ENCODE results near the gene YWHAH. TPM values are rescaled to one million over a fixed set of nuclear protein-coding genes. Genes with fewer than 3 reads are reported as not detected.

Gene YWHAH
- total RNA-seq, 1 donor from 2014 or later: 171 TPM

DNA sequence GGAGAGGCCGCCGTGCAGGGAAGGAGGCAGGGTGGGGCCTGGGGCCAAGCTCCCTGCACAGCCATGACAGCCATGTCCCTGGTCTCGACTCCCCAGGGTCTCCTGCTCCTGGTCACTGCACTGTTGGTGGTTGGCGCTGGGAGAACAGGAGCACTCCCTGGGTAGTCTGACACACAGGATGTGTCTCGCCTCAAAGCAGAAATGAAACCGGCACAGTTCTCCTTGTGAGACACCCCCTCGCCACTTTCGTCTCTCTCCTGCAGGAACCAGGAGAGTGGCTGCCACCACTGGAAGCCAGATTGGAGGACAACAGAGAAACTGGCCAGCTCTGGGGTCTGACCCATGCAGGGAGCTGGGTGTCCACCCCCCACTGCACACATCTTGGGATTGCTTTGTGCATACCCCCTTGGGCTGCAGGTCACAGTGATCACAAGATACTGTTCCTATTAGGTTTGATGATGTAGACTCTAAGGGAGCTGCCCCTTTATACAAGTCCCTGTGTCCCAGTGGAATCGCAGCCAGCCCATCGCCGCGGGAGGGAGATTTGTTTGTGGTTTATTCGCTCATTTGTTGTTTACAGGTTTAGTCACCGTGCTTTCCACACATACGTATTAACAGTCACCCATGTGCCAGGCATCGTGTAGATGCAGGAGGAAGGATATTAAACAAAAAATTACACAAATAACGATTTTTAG is 27.0 kb upstream of the YWHAH start:
- H3K27me3 ChIP-seq (ENCODE audit: low read depth): no peaks in the 10 kb centered on the region
- no peaks in the 10 kb centered on the region for H3K36me3 ChIP-seq
- TF ChIP-seq, protein P1, sequence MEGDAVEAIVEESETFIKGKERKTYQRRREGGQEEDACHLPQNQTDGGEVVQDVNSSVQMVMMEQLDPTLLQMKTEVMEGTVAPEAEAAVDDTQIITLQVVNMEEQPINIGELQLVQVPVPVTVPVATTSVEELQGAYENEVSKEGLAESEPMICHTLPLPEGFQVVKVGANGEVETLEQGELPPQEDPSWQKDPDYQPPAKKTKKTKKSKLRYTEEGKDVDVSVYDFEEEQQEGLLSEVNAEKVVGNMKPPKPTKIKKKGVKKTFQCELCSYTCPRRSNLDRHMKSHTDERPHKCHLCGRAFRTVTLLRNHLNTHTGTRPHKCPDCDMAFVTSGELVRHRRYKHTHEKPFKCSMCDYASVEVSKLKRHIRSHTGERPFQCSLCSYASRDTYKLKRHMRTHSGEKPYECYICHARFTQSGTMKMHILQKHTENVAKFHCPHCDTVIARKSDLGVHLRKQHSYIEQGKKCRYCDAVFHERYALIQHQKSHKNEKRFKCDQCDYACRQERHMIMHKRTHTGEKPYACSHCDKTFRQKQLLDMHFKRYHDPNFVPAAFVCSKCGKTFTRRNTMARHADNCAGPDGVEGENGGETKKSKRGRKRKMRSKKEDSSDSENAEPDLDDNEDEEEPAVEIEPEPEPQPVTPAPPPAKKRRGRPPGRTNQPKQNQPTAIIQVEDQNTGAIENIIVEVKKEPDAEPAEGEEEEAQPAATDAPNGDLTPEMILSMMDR (IDR thresholded peaks at IDR 0.05): no peak
- peaks cover 26% of the 10 kb centered on the region for H3K4me1 ChIP-seq
- DNase-seq (peak; percentile 58), ATAC-seq (peak; percentile 73 to 78)
- H3K9me3 ChIP-seq: no peaks in the 10 kb centered on the region
- H3K27ac ChIP-seq: peak overlapping the region; percentile 20
- H3K4me3 ChIP-seq: no peak overlapping the region
- intact Hi-C loops (cut with DNase I): no loop called here

DNA sequence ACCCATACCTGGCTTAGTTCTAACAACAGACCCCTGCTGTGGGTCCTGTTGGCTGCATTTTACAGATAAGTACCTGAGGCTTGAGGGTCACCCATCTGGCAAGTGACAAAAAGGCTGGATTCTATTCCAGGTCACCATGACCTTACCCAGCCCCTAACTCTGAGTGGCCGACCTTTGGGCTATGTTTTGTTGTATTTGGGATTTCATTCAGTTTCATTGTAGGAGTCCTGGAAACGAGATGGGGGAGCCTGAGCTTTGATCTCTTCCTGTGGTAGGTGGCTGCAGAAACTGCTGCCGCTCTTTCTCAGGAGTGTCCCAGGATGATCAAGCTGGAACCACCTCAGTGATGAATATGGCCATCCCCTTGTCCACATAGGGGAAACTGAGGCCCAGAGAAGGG is 24.6 kb upstream of the YWHAH start:
- TF ChIP-seq, protein P1 (IDR thresholded peaks at IDR 0.05): no peak
- H3K9me3 ChIP-seq: no peaks in the 10 kb centered on the region
- H3K4me1 ChIP-seq: peaks cover 31% of the 10 kb centered on the region
- H3K4me3 ChIP-seq: no peak overlapping the region
- H3K36me3 ChIP-seq: no peaks in the 10 kb centered on the region
- intact Hi-C loops (cut with DNase I): no loop called here
- ATAC-seq: no peak
- no peak overlapping the region for H3K27ac ChIP-seq
- DNase-seq: no peak
- H3K27me3 ChIP-seq (ENCODE audit: low read depth): no peaks in the 10 kb centered on the region

DNA sequence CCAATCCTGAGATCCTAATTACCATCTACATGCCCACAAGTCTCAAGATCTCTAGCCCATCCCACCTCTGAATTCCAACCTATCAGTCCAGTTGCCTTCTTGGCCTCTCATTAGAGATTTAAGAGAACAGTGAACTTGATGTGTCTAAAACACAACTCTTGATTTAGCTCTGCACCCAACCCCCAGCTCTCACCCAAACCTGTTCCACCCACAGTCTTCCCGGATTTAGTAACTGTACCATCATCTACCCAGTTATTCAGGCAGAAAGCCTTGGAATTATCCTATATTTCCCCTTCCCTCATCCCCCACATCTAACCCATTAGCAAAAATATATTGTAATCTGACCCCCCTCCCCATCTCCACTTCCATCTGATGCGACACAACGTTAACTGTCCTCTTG is 24.0 kb upstream of the YWHAH start:
- H3K27me3 ChIP-seq (ENCODE audit: low read depth): no peaks in the 10 kb centered on the region
- H3K36me3 ChIP-seq: no peaks in the 10 kb centered on the region
- DNase-seq: no peak
- TF ChIP-seq, protein P1 (IDR thresholded peaks at IDR 0.05): no peak
- intact Hi-C loops (cut with DNase I): no loop called here
- H3K9me3 ChIP-seq: no peaks in the 10 kb centered on the region
- no peak overlapping the region for H3K27ac ChIP-seq
- H3K4me3 ChIP-seq: no peak overlapping the region
- H3K4me1 ChIP-seq: peaks cover 31% of the 10 kb centered on the region
- ATAC-seq: no peak

DNA sequence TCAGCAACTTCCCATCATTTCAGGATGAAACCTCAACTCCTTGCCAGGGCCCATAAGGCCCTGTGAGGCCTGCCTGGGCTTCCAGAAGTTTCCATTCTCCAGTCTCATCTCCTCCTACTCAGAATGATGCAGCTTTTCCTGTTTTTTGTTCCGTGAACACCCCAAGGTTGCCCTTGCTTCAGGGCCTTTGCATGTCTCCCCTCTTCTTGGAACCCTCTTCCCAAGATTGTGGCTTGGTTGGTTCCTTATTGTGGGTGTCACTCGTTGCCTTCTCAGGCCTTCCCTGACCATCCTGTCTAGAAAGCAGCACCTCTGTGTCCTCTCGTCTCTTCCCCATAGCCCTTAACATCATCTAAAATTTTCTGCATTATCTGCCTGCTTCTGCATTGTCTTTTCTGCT is 23.2 kb upstream of the YWHAH start:
- intact Hi-C loops (cut with DNase I): no loop called here
- Histone ChIP-seq H3K36me3 (no peaks in the 10 kb centered on the region), H3K9me3 (no peaks in the 10 kb centered on the region), H3K27me3 (ENCODE audit: low read depth) (no peaks in the 10 kb centered on the region), H3K27ac (no peak overlapping the region), H3K4me3 (no peak overlapping the region), H3K4me1 (peaks cover 31% of the 10 kb centered on the region)
- DNase-seq (no peak), ATAC-seq (no peak)
- TF ChIP-seq, protein P1 (IDR thresholded peaks at IDR 0.05): no peak

DNA sequence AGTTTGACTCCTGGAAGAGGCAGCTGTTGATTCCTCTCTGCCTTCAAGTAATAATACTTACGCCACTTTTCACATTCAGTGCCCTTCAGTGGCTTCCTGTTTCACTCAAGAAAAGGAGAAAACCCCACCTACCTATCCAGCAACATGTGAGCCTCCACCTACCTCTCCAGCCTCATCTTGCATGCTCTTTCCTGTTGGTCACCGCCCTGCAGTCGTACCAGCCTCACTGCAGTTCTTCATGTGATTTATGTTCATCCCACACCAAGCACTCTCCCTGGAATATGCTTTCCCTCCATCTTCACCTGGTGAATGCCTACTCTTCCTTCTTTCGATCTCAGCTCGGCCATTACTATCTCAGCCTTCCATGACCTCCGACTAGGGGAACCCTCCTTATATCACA is 21.8 kb upstream of the YWHAH start:
- TF ChIP-seq, protein P1 (IDR thresholded peaks at IDR 0.05): no peak
- H3K27me3 ChIP-seq (ENCODE audit: low read depth): no peaks in the 10 kb centered on the region
- H3K4me3 ChIP-seq: no peak overlapping the region
- no peaks in the 10 kb centered on the region for H3K36me3 ChIP-seq
- peak overlapping the region; percentile 32 for H3K27ac ChIP-seq
- intact Hi-C loops (cut with DNase I): no loop called here
- peaks cover 22% of the 10 kb centered on the region for H3K4me1 ChIP-seq
- no peaks in the 10 kb centered on the region for H3K9me3 ChIP-seq
- no peak for DNase-seq
- ATAC-seq: no peak

All from lower lobe of right lung (tissue), 2 donors.